ENCODE results near the gene USP34.

Gene USP34

DNA sequence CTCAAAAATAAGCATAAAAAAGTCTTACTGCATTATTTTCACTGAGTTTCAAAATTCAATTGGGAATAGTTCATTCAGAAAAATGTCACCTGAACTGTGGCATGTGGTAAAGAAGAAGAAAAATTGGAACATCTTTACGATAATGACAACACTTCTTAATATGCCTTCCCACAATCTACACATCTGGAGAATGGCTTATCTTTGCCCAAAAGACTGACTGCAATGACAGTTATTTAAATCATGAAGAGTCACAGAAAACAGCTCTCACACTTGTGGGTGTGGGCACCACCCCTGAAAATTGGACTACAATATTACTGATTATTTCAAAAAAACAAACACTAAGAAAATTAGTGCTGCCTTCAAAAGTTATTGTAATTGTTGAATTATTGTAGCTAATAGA lies 152.3 kb downstream of the USP34 start:
- TF ChIP-seq ZBTB20 (tag by site-specific recombination; IDR thresholded peaks at IDR 0.05) = no peak
- TF ChIP-seq ZNF830 (tag by site-specific recombination; IDR thresholded peaks at IDR 0.05; ENCODE audit: low read depth) = no peak
- no peak for TF ChIP-seq ZNF350 (tag by site-specific recombination; IDR thresholded peaks at IDR 0.05)
- no peak for TF ChIP-seq SP2 (tag by site-specific recombination; IDR thresholded peaks at IDR 0.05)
- TF ChIP-seq HOXA7 (CRISPR knock-in tag; IDR thresholded peaks at IDR 0.05; ENCODE audit: borderline replicate concordance) = no peak
- no peak for TF ChIP-seq ZBTB7A (tag by site-specific recombination; IDR thresholded peaks at IDR 0.05; ENCODE audit: low read depth)
- TF ChIP-seq SCRT2 (tag by site-specific recombination; IDR thresholded peaks at IDR 0.05) = no peak
- no peak for TF ChIP-seq ZNF221 (tag by site-specific recombination; IDR thresholded peaks at IDR 0.05; ENCODE audit: borderline replicate concordance)
- TF ChIP-seq, protein P1, sequence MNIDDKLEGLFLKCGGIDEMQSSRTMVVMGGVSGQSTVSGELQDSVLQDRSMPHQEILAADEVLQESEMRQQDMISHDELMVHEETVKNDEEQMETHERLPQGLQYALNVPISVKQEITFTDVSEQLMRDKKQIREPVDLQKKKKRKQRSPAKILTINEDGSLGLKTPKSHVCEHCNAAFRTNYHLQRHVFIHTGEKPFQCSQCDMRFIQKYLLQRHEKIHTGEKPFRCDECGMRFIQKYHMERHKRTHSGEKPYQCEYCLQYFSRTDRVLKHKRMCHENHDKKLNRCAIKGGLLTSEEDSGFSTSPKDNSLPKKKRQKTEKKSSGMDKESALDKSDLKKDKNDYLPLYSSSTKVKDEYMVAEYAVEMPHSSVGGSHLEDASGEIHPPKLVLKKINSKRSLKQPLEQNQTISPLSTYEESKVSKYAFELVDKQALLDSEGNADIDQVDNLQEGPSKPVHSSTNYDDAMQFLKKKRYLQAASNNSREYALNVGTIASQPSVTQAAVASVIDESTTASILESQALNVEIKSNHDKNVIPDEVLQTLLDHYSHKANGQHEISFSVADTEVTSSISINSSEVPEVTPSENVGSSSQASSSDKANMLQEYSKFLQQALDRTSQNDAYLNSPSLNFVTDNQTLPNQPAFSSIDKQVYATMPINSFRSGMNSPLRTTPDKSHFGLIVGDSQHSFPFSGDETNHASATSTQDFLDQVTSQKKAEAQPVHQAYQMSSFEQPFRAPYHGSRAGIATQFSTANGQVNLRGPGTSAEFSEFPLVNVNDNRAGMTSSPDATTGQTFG (tag by site-specific recombination; IDR thresholded peaks at IDR 0.05; ENCODE audit: borderline replicate concordance) = no peak
- TF ChIP-seq ZNF274 (IDR thresholded peaks at IDR 0.05; ENCODE audit: low read length) = no peak
- TF ChIP-seq ZNF274 (tag by site-specific recombination; IDR thresholded peaks at IDR 0.05; ENCODE audit: borderline replicate concordance) = no peak
- no peak for TF ChIP-seq KLF7 (tag by site-specific recombination; IDR thresholded peaks at IDR 0.05; ENCODE audit: borderline replicate concordance)
- TF ChIP-seq ZNF211 (tag by site-specific recombination; IDR thresholded peaks at IDR 0.05; ENCODE audit: low read depth) = no peak
- no peak overlapping the region for H3K27ac ChIP-seq (ENCODE audit: extremely low read depth, low read depth, low read length)
- H3K4me3 ChIP-seq (ENCODE audit: low read depth, low read length) = no peak overlapping the region
- H3K9me3 ChIP-seq (ENCODE audit: control insufficient read depth, insufficient read depth, low read depth, low read length) = no peaks in the 10 kb centered on the region
- H3K36me3 ChIP-seq (ENCODE audit: control insufficient read depth in 2 of 2, insufficient read depth in 1 of 2, low read length in 2 of 2) = peaks cover 15 to 28% of the 10 kb centered on the region in 2 experiments
- POLR2A ChIA-PET = no interaction called here
- CTCF ChIA-PET = interaction anchor here (0.6 kb wide), 3 partner anchors 14 to 94 kb away, joined by 3 read pairs; no protein-coding TSS in a partner anchor
- H3K4me1 ChIP-seq (ENCODE audit: control insufficient read depth, insufficient read depth, low read length) = no peaks in the 10 kb centered on the region

DNA sequence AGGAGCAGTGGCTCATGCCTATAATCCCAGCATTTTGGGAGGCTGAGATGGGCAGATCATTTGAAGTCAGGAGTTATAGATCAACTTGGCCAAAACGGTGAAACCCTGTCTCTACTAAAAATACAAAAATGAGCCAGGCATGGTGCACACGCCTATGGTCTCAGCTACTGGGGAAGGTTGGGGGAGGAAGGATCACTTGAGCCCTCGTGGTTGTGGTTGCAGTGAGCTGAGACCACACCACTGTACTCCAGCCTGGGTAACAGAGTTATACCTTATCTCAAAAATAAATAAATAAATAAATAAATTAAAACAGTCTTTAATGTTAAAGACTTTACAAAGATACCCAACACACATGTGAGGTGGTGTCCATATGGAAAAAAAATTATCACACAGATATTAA lies 174.9 kb downstream of the USP34 start:
- POLR2A ChIA-PET = no interaction called here
- Histone ChIP-seq H3K36me3 (ENCODE audit: control insufficient read depth in 2 of 2, insufficient read depth in 1 of 2, low read length in 2 of 2) (peaks cover 31 to 50% of the 10 kb centered on the region in 2 experiments), H3K9me3 (ENCODE audit: control insufficient read depth, insufficient read depth, low read depth, low read length) (no peaks in the 10 kb centered on the region), H3K4me1 (ENCODE audit: control insufficient read depth, insufficient read depth, low read length) (no peaks in the 10 kb centered on the region), H3K27ac (ENCODE audit: extremely low read depth, low read depth, low read length) (no peak overlapping the region), H3K4me3 (ENCODE audit: low read depth, low read length) (no peak overlapping the region)
- CTCF ChIA-PET = no interaction called here
- no peak for TF ChIP-seq ZNF701 (tag by site-specific recombination; IDR thresholded peaks at IDR 0.05)

DNA sequence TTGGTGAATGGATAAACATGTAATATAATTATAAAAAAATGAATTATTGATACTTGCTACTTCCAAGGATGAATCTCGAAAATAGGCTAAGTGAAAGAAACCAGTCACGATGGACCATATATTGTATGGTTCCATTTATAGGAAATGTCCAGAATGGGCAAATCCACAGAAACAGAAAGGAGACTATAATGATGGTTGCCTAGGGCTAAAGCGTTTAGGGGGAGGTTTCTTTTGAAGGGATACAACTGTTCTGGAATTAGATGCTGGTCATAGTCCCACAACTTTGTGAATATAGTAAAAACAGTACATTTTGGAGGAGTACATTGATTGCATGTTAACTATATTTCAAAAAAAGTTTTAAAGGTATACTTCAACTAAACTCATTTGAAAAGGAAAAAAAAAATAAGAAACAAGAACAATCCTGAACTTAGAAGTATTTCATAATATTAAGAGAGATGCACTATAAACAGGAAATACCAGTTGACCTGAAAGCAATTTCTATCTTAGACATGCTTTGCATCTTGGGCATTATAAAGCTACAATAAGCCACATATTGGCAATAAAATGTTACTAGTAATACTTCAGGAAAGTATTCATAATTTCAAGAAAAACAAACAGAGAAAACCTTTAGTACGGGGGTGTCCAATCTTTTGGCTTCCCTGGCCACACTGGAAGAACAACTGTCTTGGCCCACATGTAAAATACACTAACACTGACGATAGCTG lies 178.9 kb downstream of the USP34 start:
- Histone ChIP-seq H3K4me3 (ENCODE audit: low read depth, low read length) (no peak overlapping the region), H3K4me1 (ENCODE audit: control insufficient read depth, insufficient read depth, low read length) (no peaks in the 10 kb centered on the region), H3K9me3 (ENCODE audit: control insufficient read depth, insufficient read depth, low read depth, low read length) (no peaks in the 10 kb centered on the region), H3K27ac (ENCODE audit: extremely low read depth, low read depth, low read length) (no peak overlapping the region), H3K36me3 (ENCODE audit: control insufficient read depth in 2 of 2, insufficient read depth in 1 of 2, low read length in 2 of 2) (peaks cover 28 to 39% of the 10 kb centered on the region in 2 experiments)
- ChIA-PET CTCF (no interaction called here), POLR2A (no interaction called here)
- TF ChIP-seq, protein P2, sequence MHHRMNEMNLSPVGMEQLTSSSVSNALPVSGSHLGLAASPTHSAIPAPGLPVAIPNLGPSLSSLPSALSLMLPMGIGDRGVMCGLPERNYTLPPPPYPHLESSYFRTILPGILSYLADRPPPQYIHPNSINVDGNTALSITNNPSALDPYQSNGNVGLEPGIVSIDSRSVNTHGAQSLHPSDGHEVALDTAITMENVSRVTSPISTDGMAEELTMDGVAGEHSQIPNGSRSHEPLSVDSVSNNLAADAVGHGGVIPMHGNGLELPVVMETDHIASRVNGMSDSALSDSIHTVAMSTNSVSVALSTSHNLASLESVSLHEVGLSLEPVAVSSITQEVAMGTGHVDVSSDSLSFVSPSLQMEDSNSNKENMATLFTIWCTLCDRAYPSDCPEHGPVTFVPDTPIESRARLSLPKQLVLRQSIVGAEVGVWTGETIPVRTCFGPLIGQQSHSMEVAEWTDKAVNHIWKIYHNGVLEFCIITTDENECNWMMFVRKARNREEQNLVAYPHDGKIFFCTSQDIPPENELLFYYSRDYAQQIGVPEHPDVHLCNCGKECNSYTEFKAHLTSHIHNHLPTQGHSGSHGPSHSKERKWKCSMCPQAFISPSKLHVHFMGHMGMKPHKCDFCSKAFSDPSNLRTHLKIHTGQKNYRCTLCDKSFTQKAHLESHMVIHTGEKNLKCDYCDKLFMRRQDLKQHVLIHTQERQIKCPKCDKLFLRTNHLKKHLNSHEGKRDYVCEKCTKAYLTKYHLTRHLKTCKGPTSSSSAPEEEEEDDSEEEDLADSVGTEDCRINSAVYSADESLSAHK (tag by site-specific recombination; IDR thresholded peaks at IDR 0.05) = no peak
- no peak for TF ChIP-seq ZNF426 (tag by site-specific recombination; IDR thresholded peaks at IDR 0.05)
- TF ChIP-seq ZNF776 (tag by site-specific recombination; IDR thresholded peaks at IDR 0.05; ENCODE audit: borderline replicate concordance) = no peak
- no peak for TF ChIP-seq ZNF76 (tag by site-specific recombination; IDR thresholded peaks at IDR 0.05; ENCODE audit: borderline replicate concordance, low read depth)
- TF ChIP-seq ZNF596 (tag by site-specific recombination; IDR thresholded peaks at IDR 0.05) = no peak
- no peak for TF ChIP-seq ZFP69B (tag by site-specific recombination; IDR thresholded peaks at IDR 0.05)
- TF ChIP-seq SP2 (tag by site-specific recombination; IDR thresholded peaks at IDR 0.05) = no peak
- no peak for TF ChIP-seq ZNF202 (tag by site-specific recombination; IDR thresholded peaks at IDR 0.05; ENCODE audit: borderline replicate concordance)
- TF ChIP-seq, protein P3, sequence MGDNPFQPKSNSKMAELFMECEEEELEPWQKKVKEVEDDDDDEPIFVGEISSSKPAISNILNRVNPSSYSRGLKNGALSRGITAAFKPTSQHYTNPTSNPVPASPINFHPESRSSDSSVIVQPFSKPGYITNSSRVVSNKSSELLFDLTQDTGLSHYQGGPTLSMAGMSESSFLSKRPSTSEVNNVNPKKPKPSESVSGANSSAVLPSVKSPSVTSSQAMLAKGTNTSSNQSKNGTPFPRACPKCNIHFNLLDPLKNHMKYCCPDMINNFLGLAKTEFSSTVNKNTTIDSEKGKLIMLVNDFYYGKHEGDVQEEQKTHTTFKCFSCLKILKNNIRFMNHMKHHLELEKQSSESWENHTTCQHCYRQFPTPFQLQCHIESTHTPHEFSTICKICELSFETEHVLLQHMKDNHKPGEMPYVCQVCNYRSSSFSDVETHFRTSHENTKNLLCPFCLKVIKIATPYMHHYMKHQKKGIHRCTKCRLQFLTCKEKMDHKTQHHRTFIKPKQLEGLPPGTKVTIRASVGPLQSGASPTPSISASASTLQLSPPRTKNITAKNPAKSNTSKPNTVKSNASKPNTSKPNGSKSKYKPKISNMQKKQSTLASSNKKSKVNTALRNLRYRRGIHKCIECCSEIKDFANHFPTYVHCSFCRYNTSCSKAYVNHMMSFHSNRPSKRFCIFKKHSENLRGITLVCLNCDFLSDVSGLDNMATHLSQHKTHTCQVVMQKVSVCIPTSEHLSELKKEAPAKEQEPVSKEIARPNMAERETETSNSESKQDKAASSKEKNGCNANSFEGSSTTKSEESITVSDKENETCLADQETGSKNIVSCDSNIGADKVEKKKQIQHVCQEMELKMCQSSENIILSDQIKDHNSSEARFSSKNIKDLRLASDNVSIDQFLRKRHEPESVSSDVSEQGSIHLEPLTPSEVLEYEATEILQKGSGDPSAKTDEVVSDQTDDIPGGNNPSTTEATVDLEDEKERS (tag by site-specific recombination; IDR thresholded peaks at IDR 0.05) = no peak
- TF ChIP-seq ZNF654 (tag by site-specific recombination; IDR thresholded peaks at IDR 0.05; ENCODE audit: low read depth) = no peak
